ENCODE measurements around the gene NSMF. TPM values are rescaled to one million over a fixed set of nuclear protein-coding genes. Genes with fewer than 3 reads are reported as not detected.

Gene NSMF
- total and polyA plus RNA-seq, 2 of the 8 experiments (the other 6 are each of a cell fraction or from before 2014, with no cell fraction given), result 56.7 to 65.1 TPM

- H2BK20ac ChIP-seq (ENCODE audit: low read length), result no peak overlapping the region
- CTCF ChIA-PET (ENCODE audit: partially characterized antibody), result interaction anchor here (0.6 to 2.0 kb wide), 5 partner anchors 22 to 111 kb away, joined by 3 to 5 read pairs (median 3); no protein-coding TSS in a partner anchor
- TF ChIP-seq SIRT6 (IDR thresholded peaks at IDR 0.05; ENCODE audit: low read length) (no peak), RBBP5 (IDR thresholded peaks at IDR 0.05; ENCODE audit: borderline replicate concordance, low read depth, low read length) (no peak), CHD2 (IDR thresholded peaks at IDR 0.05; ENCODE audit: low read length) (no peak), ZNF274 (IDR thresholded peaks at IDR 0.05; ENCODE audit: borderline replicate concordance, extremely low read depth, low read length) (no peak), EZH2 (IDR thresholded peaks at IDR 0.05; ENCODE audit: low read depth, low read length, severe bottlenecking) (no peak), NRF1 (IDR thresholded peaks at IDR 0.05; ENCODE audit: low read depth, low read length) (no peak), HDAC6 (IDR thresholded peaks at IDR 0.05; ENCODE audit: low read depth, low read length) (no peak), PHF8 (conservative IDR thresholded peaks at IDR 0.05; ENCODE audit: low read depth, low read length) (no peak), TEAD4 (IDR thresholded peaks at IDR 0.05; ENCODE audit: low read depth, low read length) (no peak), GABPA (IDR thresholded peaks at IDR 0.05; ENCODE audit: borderline replicate concordance, insufficient read depth, low read length) (no peak), KDM1A (IDR thresholded peaks at IDR 0.05; ENCODE audit: borderline replicate concordance, low read length) (no peak), TBP (IDR thresholded peaks at IDR 0.05; ENCODE audit: low read depth, low read length) (no peak), SIN3A (conservative IDR thresholded peaks at IDR 0.05 in 1 of 2, IDR thresholded peaks at IDR 0.05 in 1 of 2; ENCODE audit: low read depth in 1 of 2, low read length in 2 of 2) (no peak)
Measured at GRCh38 chr9:137404961-137405567, 54.1 kb downstream of the NSMF start.

More at GRCh38 chr9:137404961-137405567, 54.1 kb downstream of the NSMF start:
- H3K18ac ChIP-seq (ENCODE audit: extremely low read depth, low read length), result no peak overlapping the region
- H3K4me1 ChIP-seq (replicated peaks in 1 of 4; ENCODE audit: control insufficient read depth in 3 of 4, insufficient read depth in 4 of 4, low read length in 3 of 4), result peaks cover 0 to 4% (median 2%) of the 10 kb centered on the region in 4 experiments; a peak in 6 of 7 replicates
- H3K9ac ChIP-seq (replicated peaks in 1 of 4; ENCODE audit: extremely low read depth in 1 of 4, low read depth in 3 of 4, low read length in 3 of 4), result no peak overlapping the region
- DNase-seq (ENCODE audit: low read depth in 1 of 2, low spot score in 2 of 2) (no peak), FAIRE-seq (no peak)
- no peaks in the 10 kb centered on the region for H3K36me3 ChIP-seq (ENCODE audit: control insufficient read depth in 2 of 4, insufficient read depth in 4 of 4, low read length in 3 of 4)
- H3K9me3 ChIP-seq (ENCODE audit: insufficient read depth in 2 of 2, low read depth in 1 of 2, low read length in 1 of 2), result no peaks in the 10 kb centered on the region; a peak in 1 of 4 replicates
- 88% methylated on average over 15 of the region's 24 CpGs; no CpG with 5 or more reads in 1 of the 2 experiments for WGBS, 2 experiments (ENCODE audit: extremely low coverage in 1 of 2, insufficient coverage in 1 of 2, insufficient read length in 1 of 2, insufficient replicate concordance in 2 of 2, low coverage in 1 of 2, low lambda C conversion rate in 2 of 2, missing lambda C conversion rate in 1 of 2)
- H3K23ac ChIP-seq (ENCODE audit: insufficient read length), result no peak overlapping the region
- H2BK15ac ChIP-seq (ENCODE audit: low read length), result no peak overlapping the region
- no peak overlapping the region for H3K56ac ChIP-seq (replicated peaks; ENCODE audit: insufficient read length, low read depth, low read length)
- no peak overlapping the region for H3K4ac ChIP-seq (replicated peaks; ENCODE audit: insufficient read length, low read depth, low read length)
- no peak overlapping the region for H2BK5ac ChIP-seq (ENCODE audit: low read depth, low read length)
- no peak overlapping the region for H2AFZ ChIP-seq (ENCODE audit: low read length)
- H2AK5ac ChIP-seq (ENCODE audit: low read depth, low read length), result no peak overlapping the region
- H4K20me1 ChIP-seq (replicated peaks in 1 of 2; ENCODE audit: control insufficient read depth in 1 of 2, insufficient read depth in 2 of 2, low read length in 2 of 2), result peaks cover 0 to 4% of the 10 kb centered on the region in 2 experiments
- no peak overlapping the region for H3K27ac ChIP-seq (ENCODE audit: low read depth, low read length)
- H3K79me2 ChIP-seq (ENCODE audit: control insufficient read depth in 1 of 2, insufficient read depth in 2 of 2, low read length in 2 of 2), result no peaks in the 10 kb centered on the region
- no peak overlapping the region for H3K4me2 ChIP-seq (ENCODE audit: insufficient read depth in 1 of 2, low read depth in 2 of 2, low read length in 2 of 2)
- POLR2A ChIA-PET (ENCODE audit: partially characterized antibody), result interaction anchor here (1.4 kb wide), 1 partner anchor 103 kb away, joined by 4 read pairs; the partner anchor contains the start of gene NRARP
- no peak overlapping the region for H4K91ac ChIP-seq (replicated peaks; ENCODE audit: insufficient read length, low read length)
- H2BK120ac ChIP-seq (replicated peaks; ENCODE audit: low read depth, low read length), result no peak overlapping the region
- H3K23me2 ChIP-seq (ENCODE audit: low read depth, low read length), result peaks cover 6% of the 10 kb centered on the region; the same call in 1 of the 2 replicates
- H4K8ac ChIP-seq (ENCODE audit: extremely low read depth, insufficient read depth, low read length), result no peak overlapping the region; the same call in 1 of the 2 replicates
- no peak overlapping the region for H4K5ac ChIP-seq (ENCODE audit: insufficient read length, low read depth, low read length)
- H3K79me1 ChIP-seq (ENCODE audit: low read depth, low read length), result 0 out of 2 replicates have a peak, but pooled peaks cover 2% of the 10 kb centered on the region
- no peak overlapping the region for H2BK12ac ChIP-seq (ENCODE audit: low read depth, low read length)
- peaks cover 0 to 3% (median under 1%) of the 10 kb centered on the region in 4 experiments; a peak in 2 of 7 replicates for H3K27me3 ChIP-seq (replicated peaks in 1 of 4; ENCODE audit: control insufficient read depth in 3 of 4, extremely low read depth in 1 of 4, insufficient read depth in 3 of 4, low read length in 3 of 4)
- H3K4me3 ChIP-seq (ENCODE audit: extremely low read depth in 1 of 4, insufficient read depth in 2 of 4, low read depth in 3 of 4, low read length in 4 of 4), result no peak overlapping the region
- no peak overlapping the region for H3K14ac ChIP-seq (ENCODE audit: insufficient read length)

Data from H1 (cell line).